Naive thymus-derived CD4-positive, alpha-beta T cell (primary cell): ENCODE measurements around the gene C5orf47. TPM values are rescaled to one million over a fixed set of nuclear protein-coding genes. Genes with fewer than 3 reads are reported as not detected.
"Not testable (repeated sequence)": the region's sequence is repeated elsewhere in the genome, so short reads cannot be mapped to it uniquely, and the experiment has no call there.

Experiments
- ATAC-seq: fragments of 150-1000 bp; cut with Tn5 transposase; 2 replicates; pipeline ENCODE4 v1.10.0; 2021; ENCODE audit warnings: mild to moderate bottlenecking, moderate library complexity
- CTCF ChIA-PET: fragments of 350-600 bp; sonication (Branson Sonifier 250); formaldehyde crosslinking; loops from one replicate; lab custom pipeline; 2021; ENCODE audit warnings: antibody characterized with exemption; lab: Charles Lee
- POLR2A ChIA-PET: fragments of 350-600 bp; sonication (Branson Sonifier 250); formaldehyde crosslinking; loops from one replicate; lab custom pipeline; 2021; ENCODE audit warnings: antibody characterized with exemption, inconsistent platforms; lab: Charles Lee
- DNase-seq, 9 donors: peaks; one replicate each; pipeline versions ENCODE4 v3.0.0 to v3.0.0-alpha.2; 2020 to 2022; ENCODE audit warnings: mixed read lengths in 1 of 9
- H3K27ac ChIP-seq: one replicate; pipeline ENCODE4 v1.7.0; 2013; ENCODE audit warnings: mild to moderate bottlenecking, low read depth, low read length, moderate library complexity
- H3K27me3 ChIP-seq, 2 donors: one replicate each; pipeline ENCODE4 v1.7.0; 2013; ENCODE audit warnings: low read length in 2 of 2, mild to moderate bottlenecking in 2 of 2, moderate library complexity in 2 of 2; ENCODE audit not compliant: control insufficient read depth in 2 of 2, insufficient read depth in 2 of 2
- H3K36me3 ChIP-seq, 3 experiments: 1 replicate in 2 of 3; 2 replicates in 1 of 3; pipeline ENCODE4 v1.7.0; 2013; ENCODE audit warnings: low read length in 3 of 3, mild to moderate bottlenecking in 3 of 3, moderate library complexity in 1 of 3; ENCODE audit not compliant: insufficient read depth in 3 of 3, control insufficient read depth in 2 of 3
- H3K4me1 ChIP-seq, 2 donors: one replicate each; pipeline ENCODE4 v1.7.0; 2013; ENCODE audit warnings: low read length in 2 of 2, mild to moderate bottlenecking in 2 of 2, moderate library complexity in 1 of 2; ENCODE audit not compliant: control insufficient read depth in 2 of 2, insufficient read depth in 2 of 2
- H3K4me3 ChIP-seq: 2 replicates; pipeline ENCODE4 v1.7.0; 2013; ENCODE audit warnings: mild to moderate bottlenecking, low read length
- H3K9me3 ChIP-seq, 3 experiments: 1 replicate in 2 of 3; 2 replicates in 1 of 3; pipeline ENCODE4 v1.7.0; 2013; ENCODE audit warnings: low read length in 3 of 3; ENCODE audit not compliant: control insufficient read depth in 2 of 3
- H3K27ac Mint-ChIP-seq, 9 donors: one replicate each; pipeline ENCODE4 v1.8.0; 2020 to 2022; ENCODE audit warnings: mixed read lengths in 9 of 9, mild to moderate bottlenecking in 8 of 9, moderate library complexity in 5 of 9, inconsistent platforms in 2 of 9
- H3K27me3 Mint-ChIP-seq, 5 donors: one replicate each; pipeline ENCODE4 v1.8.0; 2021 to 2022; ENCODE audit warnings: mixed read lengths in 5 of 5, mild to moderate bottlenecking in 1 of 5
- H3K36me3 Mint-ChIP-seq, 5 donors: one replicate each; pipeline ENCODE4 v1.8.0; 2020 to 2022; ENCODE audit warnings: mixed read lengths in 5 of 5, mild to moderate bottlenecking in 3 of 5, inconsistent platforms in 1 of 5
- H3K4me1 Mint-ChIP-seq, 7 donors: one replicate each; pipeline ENCODE4 v1.8.0; 2020 to 2022; ENCODE audit warnings: mixed read lengths in 7 of 7, mild to moderate bottlenecking in 3 of 7, inconsistent platforms in 1 of 7
- H3K4me3 Mint-ChIP-seq, 10 donors: one replicate each; pipeline ENCODE4 v1.8.0; 2020 to 2022; ENCODE audit warnings: mild to moderate bottlenecking in 10 of 10, mixed read lengths in 10 of 10, moderate library complexity in 6 of 10, inconsistent platforms in 2 of 10
- H3K9me3 Mint-ChIP-seq, 11 donors: one replicate each; pipeline ENCODE4 v1.8.0; 2020 to 2022; ENCODE audit warnings: mixed read lengths in 11 of 11, mild to moderate bottlenecking in 4 of 11, inconsistent platforms in 1 of 11, moderate library complexity in 1 of 11
- intact Hi-C, 2 donors: fragments of 100-400 bp; cut with micrococcal nuclease; formaldehyde crosslinking; loops; one replicate each; pipeline ENCODE4 v1.15.1; 2023
- polyA plus RNA-seq, 2 donors: library from polyadenylated mRNA; unstranded; fragments of 300-500 nt; fragmentation: Illumina TruSeq; gene quantifications; one replicate each; pipeline ENCODE4 v1.2.3, GENCODE V29; 2021
- total RNA-seq, 6 experiments: library from RNA in 5 of 6; stranded (reverse) in 5 of 6; gene quantifications; 1 replicate in 5 of 6; 2 replicates in 1 of 6; pipeline ENCODE4 v1.2.3 and lab custom pipeline; 2021 to 2026

C5orf47 gene
- total and polyA plus RNA-seq, 7 experiments from 2014 or later: not detected

GRCh38 chr5:173998531-173998930 is 9.6 kb downstream of the C5orf47 start:
- H3K27ac ChIP-seq: no peak overlapping the region
- ChIA-PET CTCF (no interaction called here), POLR2A (no interaction called here)
- Mint-ChIP-seq H3K4me1 (no peaks in the 10 kb centered on the region), H3K36me3 (no peaks in the 10 kb centered on the region), H3K27ac (no peak overlapping the region), H3K9me3 (no peaks in the 10 kb centered on the region), H3K4me3 (no peak overlapping the region), H3K27me3 (peaks cover 17 to 35% (median 32%) of the 10 kb centered on the region in 5 donors)
- no peaks in the 10 kb centered on the region for H3K27me3 ChIP-seq
- DNase-seq: no peak
- no peaks in the 10 kb centered on the region for H3K9me3 ChIP-seq
- no peak for ATAC-seq
- no peaks in the 10 kb centered on the region for H3K36me3 ChIP-seq
- H3K4me3 ChIP-seq: no peak overlapping the region
- no peaks in the 10 kb centered on the region for H3K4me1 ChIP-seq
- intact Hi-C loops: no loop called here

GRCh38 chr5:174000076-174000475 is 11.1 kb downstream of the C5orf47 start:
- Histone ChIP-seq H3K27ac (no peak overlapping the region), H3K9me3 (no peaks in the 10 kb centered on the region), H3K36me3 (no peaks in the 10 kb centered on the region), H3K4me1 (no peaks in the 10 kb centered on the region), H3K27me3 (no peaks in the 10 kb centered on the region), H3K4me3 (no peak overlapping the region)
- CTCF ChIA-PET: no interaction called here
- ATAC-seq: no peak
- Mint-ChIP-seq H3K27me3 (peaks cover 18 to 36% (median 31%) of the 10 kb centered on the region in 5 donors), H3K27ac (no peak overlapping the region), H3K9me3 (no peaks in the 10 kb centered on the region), H3K36me3 (no peaks in the 10 kb centered on the region), H3K4me1 (no peaks in the 10 kb centered on the region), H3K4me3 (no peak overlapping the region)
- POLR2A ChIA-PET: no interaction called here
- intact Hi-C loops: no loop called here
- no peak for DNase-seq

- H3K4me3 ChIP-seq: no peak overlapping the region
- H3K36me3 ChIP-seq: no peaks in the 10 kb centered on the region
- peaks cover 10 to 25% (median 20%) of the 10 kb centered on the region in 5 donors for H3K27me3 Mint-ChIP-seq
- DNase-seq: no peak
- H3K27ac Mint-ChIP-seq: no peak overlapping the region
- ChIA-PET POLR2A (no interaction called here), CTCF (no interaction called here)
- no peaks in the 10 kb centered on the region for H3K9me3 ChIP-seq
- no peaks in the 10 kb centered on the region for H3K36me3 Mint-ChIP-seq
- no peaks in the 10 kb centered on the region for H3K27me3 ChIP-seq
- H3K4me1 Mint-ChIP-seq: no peaks in the 10 kb centered on the region
- no peak overlapping the region for H3K27ac ChIP-seq
- intact Hi-C loops: no loop called here
- H3K4me1 ChIP-seq: no peaks in the 10 kb centered on the region
- no peak overlapping the region for H3K4me3 Mint-ChIP-seq
- no peaks in the 10 kb centered on the region for H3K9me3 Mint-ChIP-seq
- ATAC-seq: no peak
Measured at GRCh38 chr5:174003795-174004194, 14.8 kb downstream of the C5orf47 start.

GRCh38 chr5:174008922-174009321 is 20.0 kb downstream of the C5orf47 start:
- H3K4me1 ChIP-seq: no peaks in the 10 kb centered on the region
- no peaks in the 10 kb centered on the region for H3K36me3 Mint-ChIP-seq
- ATAC-seq: no peak
- H3K9me3 Mint-ChIP-seq: no peaks in the 10 kb centered on the region
- POLR2A ChIA-PET: no interaction called here
- no peaks in the 10 kb centered on the region for H3K27me3 ChIP-seq
- H3K27ac ChIP-seq: no peak overlapping the region
- CTCF ChIA-PET: no interaction called here
- no peak overlapping the region for H3K4me3 ChIP-seq
- no peaks in the 10 kb centered on the region for H3K9me3 ChIP-seq
- peaks cover 0 to 20% (median 11%) of the 10 kb centered on the region in 5 donors for H3K27me3 Mint-ChIP-seq
- H3K4me1 Mint-ChIP-seq: no peaks in the 10 kb centered on the region
- DNase-seq: no peak
- no peak overlapping the region for H3K4me3 Mint-ChIP-seq
- H3K36me3 ChIP-seq: no peaks in the 10 kb centered on the region
- no peak overlapping the region for H3K27ac Mint-ChIP-seq
- intact Hi-C loops: no loop called here

GRCh38 chr5:174010365-174010764 is 21.4 kb downstream of the C5orf47 start:
- intact Hi-C loops: no loop called here
- ATAC-seq (no peak), DNase-seq (no peak)
- no peaks in the 10 kb centered on the region for H3K4me1 ChIP-seq
- no peaks in the 10 kb centered on the region for H3K9me3 ChIP-seq
- ChIA-PET POLR2A (no interaction called here), CTCF (no interaction called here)
- Mint-ChIP-seq H3K27me3 (peaks cover 0 to 18% (median 7%) of the 10 kb centered on the region in 5 donors), H3K9me3 (peaks cover 0 to 2% (median 0%) of the 10 kb centered on the region in 11 donors), H3K36me3 (no peaks in the 10 kb centered on the region), H3K4me3 (no peak overlapping the region), H3K27ac (no peak overlapping the region), H3K4me1 (no peaks in the 10 kb centered on the region)
- H3K27ac ChIP-seq: no peak overlapping the region
- no peaks in the 10 kb centered on the region for H3K27me3 ChIP-seq
- no peaks in the 10 kb centered on the region for H3K36me3 ChIP-seq
- no peak overlapping the region for H3K4me3 ChIP-seq

GRCh38 chr5:174011441-174011840 is 22.5 kb downstream of the C5orf47 start:
- ATAC-seq (no peak), DNase-seq (no peak)
- no peaks in the 10 kb centered on the region for H3K4me1 ChIP-seq
- no peak overlapping the region for H3K27ac Mint-ChIP-seq
- H3K9me3 Mint-ChIP-seq: peaks cover 0 to 2% (median 0%) of the 10 kb centered on the region in 11 donors
- H3K27ac ChIP-seq: no peak overlapping the region
- no peaks in the 10 kb centered on the region for H3K9me3 ChIP-seq
- CTCF ChIA-PET: no interaction called here
- POLR2A ChIA-PET: no interaction called here
- H3K27me3 ChIP-seq: no peaks in the 10 kb centered on the region
- H3K4me1 Mint-ChIP-seq: no peaks in the 10 kb centered on the region
- no peaks in the 10 kb centered on the region for H3K36me3 ChIP-seq
- H3K27me3 Mint-ChIP-seq: peaks cover 0 to 11% (median 1%) of the 10 kb centered on the region in 5 donors
- no peak overlapping the region for H3K4me3 Mint-ChIP-seq
- no peaks in the 10 kb centered on the region for H3K36me3 Mint-ChIP-seq
- intact Hi-C loops: no loop called here
- no peak overlapping the region for H3K4me3 ChIP-seq

- H3K36me3 Mint-ChIP-seq, DNase-seq, H3K27ac ChIP-seq, H3K4me1 ChIP-seq, CTCF ChIA-PET, H3K4me1 Mint-ChIP-seq, H3K27ac Mint-ChIP-seq, intact Hi-C loops, H3K27me3 ChIP-seq, H3K36me3 ChIP-seq, H3K4me3 Mint-ChIP-seq, ATAC-seq, H3K9me3 ChIP-seq, POLR2A ChIA-PET, H3K4me3 ChIP-seq: not testable (repeated sequence)
- Mint-ChIP-seq H3K9me3 (peaks cover 0 to 17% (median 5%) of the 10 kb centered on the region in 11 donors), H3K27me3 (peaks cover 10 to 43% (median 38%) of the 10 kb centered on the region in 5 donors)
Measured at GRCh38 chr5:174020069-174020927, 31.3 kb downstream of the C5orf47 start.
